Stimulated activated CD4-positive, alpha-beta T cell treated with anti-CD3 and anti-CD28 coated beads, TNF-alpha, amount 100 ng/mL, for 48 hours (primary cell): ENCODE results near the gene PIGW.
A peak's percentile ranks its signal among the peaks of the same experiment; 100 is the strongest.

Source experiments
- DNase-seq, 3 donors: peaks; one replicate each; pipeline ENCODE4 v3.0.0-alpha.2; 2020; ENCODE audit warnings: low read depth in 3 of 3

Gene PIGW, protein sequence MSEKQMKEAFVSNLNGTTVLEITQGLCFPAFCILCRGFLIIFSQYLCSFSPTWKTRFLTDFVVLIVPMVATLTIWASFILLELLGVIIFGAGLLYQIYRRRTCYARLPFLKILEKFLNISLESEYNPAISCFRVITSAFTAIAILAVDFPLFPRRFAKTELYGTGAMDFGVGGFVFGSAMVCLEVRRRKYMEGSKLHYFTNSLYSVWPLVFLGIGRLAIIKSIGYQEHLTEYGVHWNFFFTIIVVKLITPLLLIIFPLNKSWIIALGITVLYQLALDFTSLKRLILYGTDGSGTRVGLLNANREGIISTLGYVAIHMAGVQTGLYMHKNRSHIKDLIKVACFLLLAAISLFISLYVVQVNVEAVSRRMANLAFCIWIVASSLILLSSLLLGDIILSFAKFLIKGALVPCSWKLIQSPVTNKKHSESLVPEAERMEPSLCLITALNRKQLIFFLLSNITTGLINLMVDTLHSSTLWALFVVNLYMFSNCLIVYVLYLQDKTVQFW

DNA sequence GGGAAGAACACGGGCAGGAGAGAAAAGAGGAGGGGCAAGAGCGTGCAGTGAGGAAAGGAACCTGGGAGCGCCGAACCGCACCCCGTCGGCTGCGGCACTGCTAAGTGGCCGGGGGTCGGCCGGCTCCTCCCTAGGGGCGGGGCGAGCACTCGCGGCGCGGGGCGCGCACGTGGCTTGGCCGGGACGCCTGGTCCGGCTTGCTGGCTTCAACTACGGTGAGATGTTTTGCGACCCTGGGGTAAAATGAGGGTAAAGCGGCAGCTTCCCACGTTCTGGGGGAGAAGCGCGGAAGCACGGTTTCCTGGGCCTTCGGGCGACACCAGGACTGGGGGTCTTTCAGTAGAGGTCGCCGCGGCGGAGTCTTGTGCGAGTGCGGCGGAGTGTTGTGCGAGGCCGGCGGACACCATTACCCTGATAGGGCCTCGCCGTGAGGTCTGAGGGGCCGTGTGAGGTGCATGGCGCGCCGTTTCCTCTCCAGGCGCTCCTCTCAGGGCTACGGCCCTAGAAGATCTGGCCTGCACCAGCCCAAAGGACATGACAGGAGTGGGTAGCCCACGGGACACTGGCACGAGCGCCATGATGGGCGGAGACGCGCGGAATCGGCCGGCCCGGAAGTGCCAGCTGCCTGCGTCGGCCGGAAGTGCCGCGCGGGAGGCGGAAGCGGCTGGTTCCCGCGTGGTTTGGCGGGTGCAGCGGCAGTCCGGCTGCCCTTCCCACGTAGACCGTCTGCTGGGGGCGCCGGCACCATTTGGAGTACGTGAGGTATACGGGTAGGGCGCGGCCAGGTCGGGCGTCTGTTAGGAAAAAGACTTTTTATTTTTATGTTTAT lies at the start of gene PIGW, which contains the start of gene MYO19:
TSS of gene PIGW (plus strand) at position 148 of the 829 bp plus-strand sequence. CDS start 2,115 bp downstream, outside the sequence.
TSS of gene MYO19 (minus strand) at position 29 of the 829 bp plus-strand sequence. CDS start 2,330 bp downstream, outside the sequence.
- DNase-seq = peak; percentile 77 to 81 (median 78)

DNA sequence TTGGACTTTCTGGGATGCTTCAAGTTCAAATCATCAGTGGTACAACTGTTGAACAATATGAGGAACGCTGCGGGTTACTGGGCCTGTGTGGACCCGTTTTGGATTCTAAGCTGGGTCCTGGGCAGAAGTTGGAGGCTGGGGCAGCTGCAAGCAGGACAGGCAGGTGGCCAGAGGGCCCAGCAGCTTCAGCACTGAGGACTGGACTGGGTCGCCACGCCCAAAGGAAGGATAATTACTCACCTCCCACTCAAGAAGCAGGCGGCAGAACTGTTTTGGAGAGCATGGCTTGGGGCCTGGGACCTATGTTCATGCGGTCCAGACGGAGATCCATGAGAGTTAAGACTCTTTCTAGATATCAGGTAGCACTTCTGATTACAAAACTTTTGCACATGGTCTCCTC lies 49.8 kb upstream of the PIGW start:
- DNase-seq = no peak

DNA sequence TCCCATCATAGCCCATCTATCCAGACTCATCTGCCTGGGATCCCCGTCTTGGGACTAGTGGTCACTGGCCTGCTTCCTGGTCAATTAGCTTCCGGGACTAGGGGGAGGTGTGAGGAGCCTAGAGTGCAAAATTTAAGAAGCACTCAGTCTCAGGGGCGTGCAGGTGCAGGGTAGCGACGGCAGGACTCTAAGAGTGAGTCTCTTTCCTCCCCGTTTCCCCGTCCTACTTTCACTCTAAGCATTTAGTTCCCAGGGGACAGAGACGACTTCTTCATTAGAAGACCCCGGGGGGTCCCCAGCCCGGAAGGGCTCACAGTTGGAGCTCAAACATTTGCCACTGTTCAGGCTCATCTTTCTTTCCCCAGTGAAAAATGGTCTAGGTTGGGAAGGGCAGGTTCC lies 49.0 kb upstream of the PIGW start:
- no peak for DNase-seq

DNA sequence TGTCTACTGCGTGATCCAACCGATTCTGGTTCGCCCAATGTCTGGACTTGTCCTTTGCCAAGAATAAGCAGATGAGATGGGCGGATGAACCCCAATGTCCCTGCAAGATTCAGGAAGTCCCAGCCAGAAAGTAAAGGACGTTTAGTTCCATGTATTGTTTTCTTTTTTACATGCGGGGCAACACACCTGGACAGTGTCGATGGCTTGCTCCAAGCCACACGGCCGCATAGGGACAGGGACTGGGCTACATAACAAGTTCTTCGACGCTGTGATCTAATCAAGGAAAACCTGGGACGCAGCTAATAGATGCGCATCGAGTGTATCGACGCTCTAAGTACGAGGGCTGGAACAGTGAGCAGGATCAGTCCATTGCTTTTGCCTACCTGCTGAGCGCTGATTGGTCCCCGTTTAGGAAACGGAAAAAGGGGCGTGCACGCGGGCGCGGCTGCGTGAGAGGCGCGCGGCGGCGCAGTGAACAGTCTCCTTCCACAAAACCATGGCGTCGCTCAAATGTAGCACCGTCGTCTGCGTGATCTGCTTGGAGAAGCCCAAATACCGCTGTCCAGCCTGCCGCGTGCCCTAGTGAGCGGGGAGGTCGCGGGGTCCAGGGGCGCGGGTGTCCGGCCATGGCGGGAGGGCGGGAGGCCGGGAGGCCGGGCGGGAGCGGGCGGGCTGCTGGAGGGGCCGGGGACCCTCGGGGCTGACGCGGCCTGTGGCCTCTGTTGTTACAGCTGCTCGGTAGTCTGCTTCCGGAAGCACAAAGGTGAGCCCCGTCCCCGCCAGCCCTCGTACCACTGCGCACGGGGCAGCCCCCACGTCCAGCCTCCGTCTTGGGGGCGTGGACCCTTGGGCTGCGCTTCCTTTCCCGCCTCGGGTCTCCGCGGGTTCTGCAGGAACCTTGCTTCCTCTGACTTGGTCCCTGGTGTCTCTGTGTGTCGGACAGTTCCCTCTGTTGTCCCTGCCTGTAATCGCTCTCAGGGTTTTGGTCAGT lies 48.3 kb upstream of the PIGW start, which contains the start of gene ZNHIT3:
TSS of gene ZNHIT3 (plus strand) at position 478 of the 991 bp plus-strand sequence. CDS start at position 497, 19 bp downstream.
- peak; percentile 83 to 88 (median 83) for DNase-seq

DNA sequence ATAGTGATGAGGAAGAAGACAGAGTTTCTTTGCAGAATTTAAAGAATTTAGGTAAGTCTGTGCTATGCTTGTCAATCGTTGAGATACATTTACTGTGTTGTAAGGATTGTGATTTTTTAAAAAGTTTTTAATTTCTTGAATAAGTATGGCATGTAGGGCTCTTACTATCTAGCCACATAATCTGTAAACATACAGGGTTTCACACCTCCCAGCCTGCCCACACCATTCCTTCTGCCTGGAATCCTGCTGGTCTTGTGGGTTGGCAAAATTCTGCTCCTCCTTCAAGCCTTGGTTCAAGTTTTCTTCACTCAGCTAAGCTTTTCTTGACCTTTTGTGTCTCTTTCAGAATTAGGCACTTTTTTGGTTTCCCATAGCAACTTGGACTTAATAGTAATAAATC lies 40.8 kb upstream of the PIGW start:
- DNase-seq = no peak

DNA sequence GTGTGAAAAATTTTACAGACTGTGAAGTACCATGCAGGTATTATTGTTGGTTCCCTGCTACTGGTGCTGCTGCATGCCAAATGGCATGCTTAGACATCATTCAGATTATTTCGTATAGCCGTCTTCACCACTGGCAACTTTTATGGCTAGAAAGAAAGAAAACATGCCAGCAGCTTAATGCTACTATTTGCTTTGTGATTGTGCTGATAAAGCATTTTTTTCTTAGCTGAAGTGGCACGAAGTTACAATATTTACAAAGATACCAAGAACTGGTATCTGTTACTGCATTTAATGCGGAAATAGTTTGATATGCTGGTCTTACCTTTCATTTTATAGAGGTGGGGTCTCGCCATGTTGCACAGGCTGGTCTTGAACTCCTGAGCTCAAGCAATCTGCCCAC lies 40.1 kb upstream of the PIGW start:
- DNase-seq = no peak

DNA sequence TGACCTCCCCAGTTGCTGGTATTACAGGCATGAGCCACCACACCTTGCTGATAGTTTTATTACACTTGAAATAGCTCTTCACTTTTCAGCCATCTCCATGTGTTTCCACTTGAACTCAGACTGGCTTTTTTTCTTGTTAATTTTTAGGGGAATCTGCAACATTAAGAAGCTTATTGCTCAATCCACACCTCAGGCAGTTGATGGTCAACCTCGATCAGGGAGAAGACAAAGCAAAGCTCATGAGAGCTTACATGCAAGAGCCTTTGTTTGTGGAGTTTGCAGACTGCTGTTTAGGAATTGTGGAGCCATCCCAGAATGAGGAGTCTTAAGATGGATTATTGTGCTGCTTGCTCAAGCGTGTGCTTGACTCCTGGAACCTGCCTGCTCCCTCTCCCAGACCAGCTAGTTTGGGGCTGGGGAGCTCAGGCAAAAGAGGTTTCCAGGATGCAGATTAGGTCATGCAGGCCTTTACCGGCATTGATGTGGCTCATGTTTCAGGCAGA lies 39.7 kb upstream of the PIGW start:
- DNase-seq = no peak

DNA sequence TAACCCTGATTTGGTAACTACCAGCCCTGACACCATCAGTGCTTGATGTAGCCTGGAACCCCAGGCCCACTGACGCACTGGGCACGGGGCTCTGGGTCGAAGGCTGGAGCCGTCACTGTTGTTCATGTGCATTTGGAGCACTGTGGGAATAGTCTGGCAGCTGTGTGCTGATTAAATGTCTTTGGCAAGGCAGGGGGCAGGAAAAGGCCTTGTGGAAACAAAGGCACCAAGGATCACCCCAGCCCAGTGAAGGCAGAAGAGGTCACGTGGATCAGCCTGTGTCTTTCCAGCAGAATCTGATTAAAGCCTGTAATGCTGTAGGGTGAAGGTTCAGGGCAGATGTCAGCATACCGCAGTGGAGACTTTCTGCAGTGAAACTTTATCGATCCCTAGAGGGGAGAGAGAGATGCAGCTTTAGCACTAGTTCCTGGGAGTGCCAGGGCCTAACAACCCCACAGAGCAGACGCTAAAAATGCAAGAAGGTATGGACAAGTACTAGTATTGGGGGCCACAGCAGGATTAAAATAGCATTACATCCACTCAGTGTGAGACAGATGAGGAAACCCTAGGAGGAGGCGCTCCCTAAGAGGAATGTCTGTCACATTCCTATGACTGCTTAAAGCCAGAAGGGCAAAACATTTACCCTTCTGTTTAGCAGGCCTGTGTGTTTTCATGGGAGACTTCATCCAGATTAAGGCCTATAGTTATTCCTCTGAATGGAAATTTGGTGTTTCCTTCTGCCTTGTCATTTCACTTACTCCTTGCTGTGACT lies 38.6 kb upstream of the PIGW start:
- no peak for DNase-seq

DNA sequence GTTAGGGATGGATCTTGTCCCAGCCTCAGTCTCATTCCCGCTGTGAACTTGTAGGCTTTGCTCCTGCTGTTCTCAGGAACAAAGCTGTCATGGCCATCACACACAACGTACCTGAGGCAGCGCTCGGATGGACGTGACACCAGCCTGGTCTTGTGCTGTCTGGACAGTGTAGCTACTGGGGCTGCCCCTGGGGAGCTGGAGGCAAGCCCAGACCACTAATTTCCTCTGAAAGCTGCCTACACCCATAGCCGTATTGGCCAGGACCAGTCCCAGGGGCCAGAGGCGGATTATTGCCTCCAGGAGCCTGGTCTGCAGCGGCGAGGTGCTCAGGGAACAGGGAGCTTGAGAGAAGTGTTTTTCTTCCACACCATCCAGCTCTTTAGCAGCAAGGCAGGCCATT lies 36.6 kb upstream of the PIGW start:
- DNase-seq = no peak

DNA sequence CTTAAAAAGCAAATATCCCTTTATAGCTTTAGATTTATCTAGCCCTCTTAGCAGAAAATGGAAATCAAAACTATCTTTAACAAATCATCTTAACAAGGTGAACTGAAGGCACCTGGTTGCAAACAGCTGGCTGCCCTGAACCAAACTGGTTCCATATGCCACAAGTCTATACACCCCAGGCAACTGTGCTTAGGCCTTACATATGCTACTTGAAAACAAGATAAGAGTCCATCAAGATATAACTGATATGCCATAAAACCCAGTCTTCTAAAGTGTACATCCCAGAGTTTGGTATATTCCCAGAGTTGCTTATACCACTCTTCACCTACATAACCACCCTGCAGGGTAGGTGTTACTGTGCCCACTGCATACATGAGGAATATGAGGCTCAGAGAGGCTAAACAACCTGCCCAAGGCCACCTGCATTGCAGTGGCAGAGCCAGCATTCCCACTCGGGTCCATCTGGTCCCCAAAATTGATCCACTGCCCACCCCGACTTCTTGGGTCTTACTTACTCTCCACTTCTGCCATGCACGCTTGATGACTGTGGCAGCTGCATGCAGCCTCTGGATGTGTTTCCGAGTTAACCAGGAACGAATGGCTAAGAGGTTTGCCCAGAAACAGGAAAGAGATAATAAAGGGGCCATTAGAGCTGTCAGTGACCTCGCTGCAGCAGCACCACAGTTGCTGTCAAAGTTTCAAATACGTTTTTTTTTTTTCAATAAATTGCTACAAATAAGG lies 36.1 kb upstream of the PIGW start:
- DNase-seq = no peak

DNA sequence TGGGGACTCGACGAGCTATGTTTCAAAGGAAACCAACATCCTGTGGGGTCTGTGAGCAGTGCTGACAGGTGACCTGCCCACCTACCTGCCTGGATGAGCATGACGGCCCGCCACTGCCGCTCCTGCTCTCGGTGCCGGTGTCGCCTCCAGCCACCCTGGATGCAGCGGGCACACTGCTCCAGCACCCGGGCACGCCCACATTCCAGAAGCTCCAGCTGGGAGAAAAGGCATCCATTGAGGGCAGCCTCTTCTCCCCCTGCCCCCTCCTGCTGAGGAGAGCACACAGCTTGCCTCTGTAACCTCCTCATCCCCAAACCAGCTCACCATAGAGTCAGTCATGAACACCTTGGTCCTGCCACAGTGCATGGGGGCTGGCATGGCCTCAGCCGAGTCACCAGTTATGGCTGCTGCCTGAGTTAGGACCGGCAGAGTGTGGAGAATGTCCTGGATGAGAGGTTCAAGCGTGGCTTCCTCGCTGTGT lies 34.0 kb upstream of the PIGW start:
- DNase-seq = no peak

DNA sequence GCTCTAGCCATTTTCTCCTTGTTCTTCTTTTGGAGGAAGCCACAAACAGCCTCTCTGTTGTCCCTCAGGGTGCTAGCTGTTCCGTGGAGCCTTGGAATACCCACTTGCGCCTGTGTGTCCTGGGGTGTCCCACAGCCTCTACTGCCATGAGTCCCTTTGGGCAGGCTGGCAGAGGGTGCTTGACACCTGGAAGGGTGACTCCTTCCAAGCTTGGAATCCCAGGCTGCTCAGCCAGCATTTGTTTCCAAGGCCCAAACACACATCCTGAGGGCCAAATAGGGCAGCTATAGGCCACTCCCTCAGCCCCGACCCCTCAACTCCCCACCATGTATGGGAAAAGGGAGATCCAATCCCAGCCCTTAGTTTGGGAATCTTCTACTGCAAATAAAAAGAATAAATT lies 33.4 kb upstream of the PIGW start:
- DNase-seq = no peak

DNA sequence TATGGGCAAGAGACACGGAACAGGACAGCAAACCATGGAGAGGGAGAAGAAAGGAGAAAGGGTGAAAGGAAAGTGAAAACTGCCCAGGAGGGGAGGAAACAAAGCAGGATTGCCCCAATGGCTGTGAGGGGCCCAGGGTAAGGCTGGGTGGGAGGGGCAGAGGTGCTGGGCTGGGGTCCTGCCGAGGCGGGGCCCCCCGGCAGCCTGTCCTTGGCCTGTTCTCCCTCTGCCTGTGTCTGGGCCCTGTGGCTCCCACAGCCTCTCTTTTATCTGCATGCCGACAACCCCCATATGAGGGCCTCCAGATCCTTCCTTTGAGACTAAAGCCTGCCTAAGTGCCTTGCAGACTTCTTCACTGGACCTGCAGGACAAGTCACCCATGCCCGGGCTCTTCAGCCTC lies 32.8 kb upstream of the PIGW start:
- no peak for DNase-seq

DNA sequence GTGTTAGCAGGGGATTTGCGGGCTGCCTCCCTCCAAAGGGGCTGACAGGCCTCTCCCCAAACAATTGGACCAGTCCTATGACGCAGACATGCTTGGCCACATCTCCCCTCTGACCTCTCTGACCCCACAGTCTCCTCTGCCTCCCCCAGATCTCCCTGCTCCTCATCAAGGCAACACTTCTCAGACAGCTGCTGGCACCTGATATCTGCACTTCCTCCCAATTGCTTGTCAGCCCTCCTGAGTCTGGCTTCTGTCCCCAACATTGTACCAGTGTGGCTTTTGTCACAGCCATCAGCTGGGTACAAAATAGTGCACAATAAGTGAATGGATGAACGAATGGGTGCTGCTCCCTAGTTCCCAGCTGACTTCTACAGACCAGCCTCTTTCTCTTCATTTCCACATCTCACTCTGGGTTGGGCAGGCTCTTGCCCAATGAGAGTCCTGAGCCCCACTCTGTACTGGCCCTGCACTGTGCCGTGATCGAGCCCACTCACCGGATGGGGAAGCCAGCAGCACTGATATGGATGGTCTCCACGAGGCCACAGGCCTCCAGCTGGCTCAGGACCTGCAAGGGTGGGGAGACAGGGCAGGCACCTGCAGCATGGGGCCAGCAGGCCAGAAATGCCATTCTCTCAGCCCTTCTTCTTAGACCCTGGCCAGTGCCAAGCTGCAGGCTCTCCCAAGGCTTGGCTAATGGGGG lies 31.2 kb upstream of the PIGW start:
- no peak for DNase-seq

DNA sequence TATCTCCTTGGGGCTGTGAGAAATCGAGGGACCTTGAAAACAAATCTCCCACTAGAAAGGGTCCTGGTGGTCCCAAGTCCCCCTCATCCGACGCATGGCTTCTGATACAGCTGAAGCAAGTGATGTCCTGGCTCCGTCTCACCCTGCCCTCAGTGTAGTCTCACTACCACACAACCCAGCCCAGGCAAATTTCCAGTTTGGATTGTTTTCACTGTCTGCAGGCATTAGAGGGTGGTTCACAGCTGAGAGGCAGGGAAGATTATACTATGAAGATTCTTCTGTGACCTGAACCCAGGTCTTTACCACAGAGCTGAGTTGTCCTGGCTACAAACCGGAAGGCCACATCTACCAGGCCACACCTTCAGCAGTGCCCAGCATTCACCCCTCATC lies 30.6 kb upstream of the PIGW start:
- no peak for DNase-seq

DNA sequence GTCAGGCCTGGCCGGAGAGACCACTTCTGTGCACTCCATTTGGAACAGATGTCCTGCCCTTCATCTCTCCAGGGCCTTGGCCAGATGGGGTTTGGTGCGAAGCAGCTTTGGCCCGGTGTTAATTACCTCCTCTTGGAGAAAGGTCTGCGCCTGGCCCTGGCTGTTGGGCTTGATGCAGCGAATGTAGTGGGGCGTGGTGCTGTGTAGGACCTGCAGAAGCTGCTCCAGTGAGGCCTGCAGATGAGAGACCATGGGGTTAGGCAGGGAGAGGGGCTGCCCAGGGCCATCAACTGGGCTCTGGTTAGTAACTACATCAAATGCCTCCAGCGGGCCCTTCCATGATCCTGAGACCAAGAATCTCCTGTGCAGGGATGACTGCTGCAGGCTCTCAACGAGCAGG lies 29.6 kb upstream of the PIGW start:
- no peak for DNase-seq

DNA sequence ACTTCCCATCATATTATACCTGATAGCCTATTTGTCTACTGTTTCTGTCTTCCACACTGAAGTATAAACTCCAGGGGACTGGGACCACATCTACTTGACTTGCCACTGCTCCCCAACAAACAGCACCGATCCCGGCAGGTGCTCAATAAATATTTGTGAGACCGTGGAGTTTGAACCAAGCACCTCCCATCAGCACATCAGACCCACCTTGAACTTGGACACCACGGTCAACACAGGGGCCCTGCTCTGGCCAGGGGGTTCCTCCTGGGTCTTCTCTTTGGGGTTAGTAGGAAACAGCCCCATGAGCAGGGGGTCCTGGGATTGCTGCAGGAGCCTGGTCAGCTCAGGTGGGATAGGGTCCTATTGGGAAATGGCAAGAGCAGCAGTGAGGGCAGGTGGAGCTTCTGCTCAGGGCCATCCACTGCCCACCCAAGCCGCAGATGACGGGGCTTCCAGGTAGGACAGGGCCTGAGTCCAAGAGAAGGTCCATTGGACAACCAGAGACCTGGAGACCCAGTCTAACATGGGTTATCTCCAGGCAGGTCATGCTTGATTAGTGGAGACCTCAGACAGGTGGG lies 28.4 kb upstream of the PIGW start:
- no peak for DNase-seq

DNA sequence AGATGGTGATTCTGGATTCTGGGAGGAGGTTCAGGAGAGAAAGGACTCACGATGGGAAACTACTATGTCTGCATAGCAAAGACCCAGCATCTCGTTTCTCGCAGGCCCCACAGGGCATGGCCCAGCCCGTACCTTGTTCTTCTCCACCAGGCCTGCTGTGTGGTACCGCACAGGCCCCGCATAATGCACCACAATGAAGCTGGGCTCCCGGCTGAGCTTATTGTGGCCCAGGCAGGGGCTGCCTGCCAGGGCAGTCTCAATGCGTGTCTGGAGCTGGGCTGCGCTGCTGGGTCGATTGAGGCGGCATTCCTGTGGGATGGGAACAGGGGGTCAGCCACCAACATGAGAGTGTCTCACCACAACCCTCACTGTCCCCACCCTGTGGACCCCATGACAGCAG lies 28.0 kb upstream of the PIGW start:
- no peak for DNase-seq
